GM12892 (cell line): Measurements from ENCODE around the gene PHYHIPL.

Experiments
- POLR2A ChIP-seq: IDR thresholded peaks from 2 replicates; pipeline ENCODE4 v1.6.1; 2011; ENCODE audit warnings: low read depth, low read length, control low read depth
- POLR2AphosphoS5 ChIP-seq: IDR thresholded peaks from 2 replicates; pipeline ENCODE4 v1.6.1; 2011; ENCODE audit warnings: low read depth, low read length, control low read depth

DNA sequence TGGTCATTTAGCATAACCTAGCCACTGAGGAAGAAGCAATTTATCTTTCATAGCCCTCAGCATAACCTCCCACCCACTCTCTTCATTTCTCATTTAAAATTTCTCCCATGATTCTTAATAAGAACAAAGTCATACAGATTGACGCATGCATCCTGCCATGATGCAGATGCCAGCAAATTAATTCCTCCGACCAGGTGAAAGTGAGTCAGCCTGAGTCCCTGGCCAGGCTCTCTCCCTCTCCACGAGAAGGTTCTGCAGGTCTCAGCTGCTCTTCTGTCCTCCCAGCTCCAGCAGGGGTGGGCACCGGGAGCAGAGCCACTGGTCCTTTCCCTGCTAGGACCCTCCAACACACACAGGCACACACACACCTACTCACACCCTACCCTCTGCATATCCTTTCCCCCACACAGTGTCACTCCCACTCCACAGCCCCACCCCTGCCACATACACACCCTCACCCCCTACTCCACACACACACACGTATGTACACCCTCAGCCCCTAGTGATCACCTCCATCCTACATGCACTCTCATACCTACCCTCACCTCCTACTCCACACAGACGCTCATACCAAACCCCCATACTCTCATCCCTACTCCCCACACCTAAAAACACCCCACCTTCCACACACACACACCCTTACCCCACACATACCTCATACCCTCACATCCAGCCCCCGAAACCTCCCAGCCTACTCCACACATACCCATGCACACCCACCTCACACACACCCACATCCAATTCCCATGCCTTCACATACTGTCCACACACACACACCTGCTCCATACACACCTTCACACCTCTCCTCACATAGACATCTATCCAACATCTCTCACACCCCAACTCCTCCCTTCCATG is 107.9 kb downstream of the PHYHIPL start:
- TF ChIP-seq POLR2AphosphoS5, result no peak
- TF ChIP-seq POLR2A, result no peak
